Neutrophil (primary cell): ENCODE data around the gene HJURP.

Experiments
- H3K27ac ChIP-seq: fragments of 200-600 bp; sonication (generic); 2 replicates; pipeline ENCODE4 v1.5.1; 2016; ENCODE audit warnings: mild to moderate bottlenecking, moderate library complexity
- H3K27me3 ChIP-seq: fragments of 200-600 bp; sonication (generic); 2 replicates; pipeline ENCODE4 v1.6.0; 2016; ENCODE audit warnings: mild to moderate bottlenecking
- H3K36me3 ChIP-seq: fragments of 200-600 bp; sonication (generic); 2 replicates; pipeline ENCODE4 v1.5.1; 2017
- H3K4me1 ChIP-seq, 2 experiments: fragments of 200-600 bp in 1 of 2; sonication (generic) in 1 of 2; 1 replicate in 1 of 2; 2 replicates in 1 of 2; pipeline versions ENCODE4 v1.5.1 to v1.6.1; 2013 to 2016; ENCODE audit warnings: low read depth in 1 of 2, low read length in 1 of 2, mild to moderate bottlenecking in 1 of 2, moderate library complexity in 1 of 2; ENCODE audit not compliant: control insufficient read depth in 1 of 2, insufficient read depth in 1 of 2
- H3K4me3 ChIP-seq, 2 experiments: fragments of 200-600 bp in 1 of 2; sonication (generic) in 1 of 2; 1 replicate in 1 of 2; 2 replicates in 1 of 2; pipeline ENCODE4 v1.5.1; 2013 to 2016; ENCODE audit warnings: low read depth in 1 of 2, low read length in 1 of 2, mild to moderate bottlenecking in 1 of 2, moderate library complexity in 1 of 2
- H3K9me3 ChIP-seq: fragments of 200-600 bp; sonication (generic); 2 replicates; pipeline ENCODE4 v1.5.1; 2016
- CTCF ChIP-seq: fragments of 200-600 bp; sonication (generic); IDR thresholded peaks from 2 replicates; pipeline ENCODE4 v1.5.1; 2016; ENCODE audit warnings: antibody characterized with exemption

Gene HJURP

GRCh38 chr2:233848276-233848675, 6.1 kb downstream of the HJURP start:
- Histone ChIP-seq H3K9me3 (no peaks in the 10 kb centered on the region), H3K36me3 (peaks cover 57% of the 10 kb centered on the region), H3K27ac (no peak overlapping the region), H3K4me3 (no peak overlapping the region), H3K27me3 (no peaks in the 10 kb centered on the region), H3K4me1 (peaks cover 17% of the 10 kb centered on the region in 2 experiments)
- TF ChIP-seq CTCF, result no peak

GRCh38 chr2:233847248-233847898, 7.0 kb downstream of the HJURP start:
- H3K4me1 ChIP-seq, result peaks cover 8% of the 10 kb centered on the region in 2 experiments
- TF ChIP-seq CTCF, result no peak
- peaks cover 61% of the 10 kb centered on the region for H3K36me3 ChIP-seq
- no peak overlapping the region for H3K4me3 ChIP-seq
- no peaks in the 10 kb centered on the region for H3K9me3 ChIP-seq
- no peaks in the 10 kb centered on the region for H3K27me3 ChIP-seq
- H3K27ac ChIP-seq, result no peak overlapping the region

GRCh38 chr2:233846387-233847247, 7.7 kb downstream of the HJURP start:
- Histone ChIP-seq H3K27ac (no peak overlapping the region), H3K27me3 (no peaks in the 10 kb centered on the region), H3K4me1 (peaks cover under 1% of the 10 kb centered on the region in 2 experiments), H3K4me3 (no peak overlapping the region), H3K9me3 (no peaks in the 10 kb centered on the region), H3K36me3 (peaks cover 69% of the 10 kb centered on the region)
- TF ChIP-seq CTCF, result no peak

GRCh38 chr2:233845301-233846060, 8.9 kb downstream of the HJURP start:
- no peaks in the 10 kb centered on the region for H3K4me1 ChIP-seq
- H3K4me3 ChIP-seq, result no peak overlapping the region
- no peak for TF ChIP-seq CTCF
- H3K36me3 ChIP-seq, result peaks cover 80% of the 10 kb centered on the region
- no peaks in the 10 kb centered on the region for H3K27me3 ChIP-seq
- no peak overlapping the region for H3K27ac ChIP-seq
- H3K9me3 ChIP-seq, result no peaks in the 10 kb centered on the region

GRCh38 chr2:233844836-233845235, 9.5 kb downstream of the HJURP start:
- TF ChIP-seq CTCF, result no peak
- Histone ChIP-seq H3K36me3 (peaks cover 80% of the 10 kb centered on the region), H3K27ac (no peak overlapping the region)

More at GRCh38 chr2:233844836-233845235, 9.5 kb downstream of the HJURP start:
- Histone ChIP-seq H3K4me3 (no peak overlapping the region), H3K27me3 (no peaks in the 10 kb centered on the region), H3K4me1 (no peaks in the 10 kb centered on the region), H3K9me3 (no peaks in the 10 kb centered on the region)
